Measurements from ENCODE around the gene MPDU1. TPM values are rescaled to one million over a fixed set of nuclear protein-coding genes. Genes with fewer than 3 reads are reported as not detected.

The MPDU1 gene
- 10 to 100 TPM; 59.2 to 91.2 (median 68.6) TPM for total RNA-seq (2021; fragmentation: NEBNext Ultra II Directional; extraction: Animal tissue kit (Norgen Biotek cat#: 25700))
- long read RNA-seq, transcript MPDU1-201 (7 exons, 1,601 nt): major isoform, 53 of 71 reads
- long read RNA-seq, partial matches to known transcripts: 2 of 71 reads
- long read RNA-seq, other reads (novel, unspliced or antisense): 5 of 71 reads

GRCh38 chr17:7583253-7584109 is at the start of gene MPDU1:
MPDU1 (plus strand) TSS chr17:7583852; CDS start chr17:7583863, 11 bp downstream.
- Mint-ChIP-seq H3K36me3 (ENCODE audit: low read depth) (peaks cover 36% of the 10 kb centered on the region), H3K27me3 (ENCODE audit: insufficient read depth) (peaks cover 30% of the 10 kb centered on the region), H3K27ac (peak within 1 kb of the TSS; percentile 100), H3K4me3 (peak within 1 kb of the TSS; percentile 96), H3K9me3 (peaks cover 6% of the 10 kb centered on the region), H3K4me1 (ENCODE audit: low read depth) (peaks cover 88% of the 10 kb centered on the region)
- TF ChIP-seq CTCF (IDR thresholded peaks at IDR 0.05): no peak; the same call in 1 of the 2 replicates
- peak; percentile 91 for DNase-seq

- no peak for DNase-seq
- Mint-ChIP-seq H3K27ac (no peak overlapping the region), H3K36me3 (ENCODE audit: low read depth) (peaks cover 26% of the 10 kb centered on the region), H3K9me3 (peaks cover 33% of the 10 kb centered on the region), H3K4me3 (no peak overlapping the region), H3K4me1 (ENCODE audit: low read depth) (0 out of 2 replicates have a peak, but pooled peaks cover 6% of the 10 kb centered on the region), H3K27me3 (ENCODE audit: insufficient read depth) (peaks cover 12% of the 10 kb centered on the region)
- TF ChIP-seq CTCF (IDR thresholded peaks at IDR 0.05): no peak
Observed at GRCh38 chr17:7538050-7538449, 45.6 kb upstream of the MPDU1 start.

- H3K27me3 Mint-ChIP-seq (ENCODE audit: insufficient read depth): peaks cover 14% of the 10 kb centered on the region
- no peak for TF ChIP-seq CTCF (IDR thresholded peaks at IDR 0.05)
- H3K27ac Mint-ChIP-seq: no peak overlapping the region
- H3K36me3 Mint-ChIP-seq (ENCODE audit: low read depth): peaks cover 26% of the 10 kb centered on the region
- peaks cover 33% of the 10 kb centered on the region for H3K9me3 Mint-ChIP-seq
- 0 out of 2 replicates have a peak, but pooled peaks cover 6% of the 10 kb centered on the region for H3K4me1 Mint-ChIP-seq (ENCODE audit: low read depth)
- DNase-seq: no peak
- H3K4me3 Mint-ChIP-seq: no peak overlapping the region
Observed at GRCh38 chr17:7538891-7539545, 44.6 kb upstream of the MPDU1 start.

GRCh38 chr17:7541074-7541621 is 42.5 kb upstream of the MPDU1 start:
- DNase-seq: no peak
- H3K36me3 Mint-ChIP-seq (ENCODE audit: low read depth): peaks cover 22% of the 10 kb centered on the region
- 0 out of 2 replicates have a peak, but pooled peaks cover 6% of the 10 kb centered on the region for H3K4me1 Mint-ChIP-seq (ENCODE audit: low read depth)
- H3K27me3 Mint-ChIP-seq (ENCODE audit: insufficient read depth): peaks cover 12% of the 10 kb centered on the region
- no peak overlapping the region for H3K4me3 Mint-ChIP-seq
- no peak for TF ChIP-seq CTCF (IDR thresholded peaks at IDR 0.05)
- peaks cover 24% of the 10 kb centered on the region for H3K9me3 Mint-ChIP-seq
- H3K27ac Mint-ChIP-seq: no peak overlapping the region

- no peak overlapping the region for H3K27ac Mint-ChIP-seq
- H3K9me3 Mint-ChIP-seq: no peaks in the 10 kb centered on the region
- DNase-seq: no peak
- H3K27me3 Mint-ChIP-seq (ENCODE audit: insufficient read depth): peaks cover 9% of the 10 kb centered on the region
- H3K4me1 Mint-ChIP-seq (ENCODE audit: low read depth): peaks cover 13% of the 10 kb centered on the region
- no peak overlapping the region for H3K4me3 Mint-ChIP-seq
- H3K36me3 Mint-ChIP-seq (ENCODE audit: low read depth): no peaks in the 10 kb centered on the region
- TF ChIP-seq CTCF (IDR thresholded peaks at IDR 0.05): no peak
Observed at GRCh38 chr17:7544911-7545310, 38.7 kb upstream of the MPDU1 start.

Measured in HFFc6 (cell line).